ENCODE measurements around the gene SYN1.

- TF ChIP-seq MAX (IDR thresholded peaks at IDR 0.05): no peak
- no peak for TF ChIP-seq REST (IDR thresholded peaks at IDR 0.05; ENCODE audit: low read depth)
- TF ChIP-seq EP300 (IDR thresholded peaks at IDR 0.05; ENCODE audit: borderline replicate concordance): no peak
- TF ChIP-seq EGR1 (IDR thresholded peaks at IDR 0.05): no peak
- TF ChIP-seq CEBPB (IDR thresholded peaks at IDR 0.05): no peak
- TF ChIP-seq YY1 (IDR thresholded peaks at IDR 0.05; ENCODE audit: low read depth): no peak
- no peak for TF ChIP-seq TAF1 (IDR thresholded peaks at IDR 0.05; ENCODE audit: low read depth)
- TF ChIP-seq CREB1 (IDR thresholded peaks at IDR 0.05; ENCODE audit: low read depth): no peak
- TF ChIP-seq FOXM1 (IDR thresholded peaks at IDR 0.05; ENCODE audit: borderline replicate concordance, low read depth): no peak
- no peak for TF ChIP-seq ZBTB7A (IDR thresholded peaks at IDR 0.05; ENCODE audit: low read depth)
These were observed 22.4 kb downstream of the SYN1 start for GRCh38 chrX:47597222-47597621.

Data from Ishikawa (cell line).